ENCODE measurements around the gene TXNL4A.

Gene TXNL4A

GRCh38 chr18:79935098-79935480 is 53.3 kb downstream of the TXNL4A start:
- DNase-seq (ENCODE audit: low read depth): no peak

GRCh38 chr18:79934311-79935097 is 53.9 kb downstream of the TXNL4A start:
- no peak for DNase-seq (ENCODE audit: low read depth)

GRCh38 chr18:79933765-79934164 is 54.6 kb downstream of the TXNL4A start:
- peak; percentile 34 for DNase-seq (ENCODE audit: low read depth)

- DNase-seq (ENCODE audit: low read depth): no peak
These were observed 55.5 kb downstream of the TXNL4A start for GRCh38 chr18:79932907-79933306.

- no peak for DNase-seq (ENCODE audit: low read depth)
These were observed 56.9 kb downstream of the TXNL4A start for GRCh38 chr18:79931475-79931874.

GRCh38 chr18:79930020-79930642 is 58.2 kb downstream of the TXNL4A start:
- no peak for DNase-seq (ENCODE audit: low read depth)

- DNase-seq (ENCODE audit: low read depth): no peak
These were observed 59.8 kb downstream of the TXNL4A start for GRCh38 chr18:79928563-79928960.

GRCh38 chr18:79927607-79928562 is 60.5 kb downstream of the TXNL4A start:
- no peak for DNase-seq (ENCODE audit: low read depth)

- no peak for DNase-seq (ENCODE audit: low read depth)
These were observed 61.4 kb downstream of the TXNL4A start for GRCh38 chr18:79926715-79927606.

GRCh38 chr18:79926306-79926705 is 62.1 kb downstream of the TXNL4A start:
- no peak for DNase-seq (ENCODE audit: low read depth)

- no peak for DNase-seq (ENCODE audit: low read depth)
These were observed 63.3 kb downstream of the TXNL4A start for GRCh38 chr18:79924814-79925731.

- DNase-seq (ENCODE audit: low read depth): no peak
These were observed 64.3 kb downstream of the TXNL4A start for GRCh38 chr18:79923896-79924585.

GRCh38 chr18:79922971-79923411 is 65.4 kb downstream of the TXNL4A start:
- DNase-seq (ENCODE audit: low read depth): no peak

- no peak for DNase-seq (ENCODE audit: low read depth)
These were observed 66.1 kb downstream of the TXNL4A start for GRCh38 chr18:79921984-79922965.
